K562 (cell line): ENCODE results near the gene DESI1. TPM values are rescaled to one million over a fixed set of nuclear protein-coding genes. Genes with fewer than 3 reads are reported as not detected.
A peak's percentile ranks its signal among the peaks of the same experiment; 100 is the strongest.

Experiments used
- ARID1B ChIP-seq: fragments of 450-650 bp; IDR thresholded peaks from 2 replicates; pipeline ENCODE4 v1.6.1; 2016; ENCODE audit warnings: antibody characterized with exemption, mild to moderate bottlenecking, inconsistent platforms
- ARID2 ChIP-seq: fragments of 450-650 bp; IDR thresholded peaks from 2 replicates; pipeline ENCODE4 v1.6.1; 2017; ENCODE audit warnings: antibody characterized with exemption, mild to moderate bottlenecking
- DNMT1 ChIP-seq: fragments of 450-650 bp; IDR thresholded peaks from 2 replicates; pipeline ENCODE4 v1.6.1; 2016; ENCODE audit warnings: antibody characterized with exemption, mild to moderate bottlenecking
- NFIC ChIP-seq: fragments of 450-650 bp; IDR thresholded peaks from 2 replicates; pipeline ENCODE4 v1.6.1; 2017; ENCODE audit warnings: mild to moderate bottlenecking, inconsistent platforms
- REST ChIP-seq, 2 experiments: fragments of 450-650 bp; formaldehyde crosslinking in 1 of 2; IDR thresholded peaks; 2 replicates each; pipeline versions ENCODE4 v1.4.0 to v1.6.1; 2014 to 2020; ENCODE audit warnings: mild to moderate bottlenecking in 2 of 2, borderline replicate concordance in 1 of 2, low read depth in 1 of 2
- RNF219 ChIP-seq: fragments of 250-450 bp; sonication (Bioruptor Pico); IDR thresholded peaks from 2 replicates; pipeline ENCODE4 v1.5.0; 2022; ENCODE audit warnings: mild to moderate bottlenecking
- TEAD1 ChIP-seq, 2 experiments: fragments of 450-650 bp in 1 of 2; sonication (generic) in 1 of 2; formaldehyde crosslinking; IDR thresholded peaks; 2 replicates each; pipeline versions ENCODE4 v1.4.0 to v1.8.0; 2020 to 2022; ENCODE audit warnings: mild to moderate bottlenecking in 2 of 2, missing genetic modification reagents in 1 of 2
- XRCC5 ChIP-seq: fragments of 200-400 bp; formaldehyde crosslinking; IDR thresholded peaks from 2 replicates; pipeline ENCODE4 v1.6.1; 2017; ENCODE audit warnings: low read depth, mild to moderate bottlenecking, low read length
- ZFP91 ChIP-seq: sonication (generic); formaldehyde crosslinking; IDR thresholded peaks from 2 replicates; pipeline ENCODE4 v1.8.0; 2022; ENCODE audit warnings: mild to moderate bottlenecking, missing genetic modification reagents
- ZFX ChIP-seq: sonication (generic); formaldehyde crosslinking; IDR thresholded peaks from 2 replicates; pipeline ENCODE4 v1.8.0; 2022; ENCODE audit warnings: mild to moderate bottlenecking, missing genetic modification reagents, moderate library complexity
- ZNF512 ChIP-seq: IDR thresholded peaks from 2 replicates; pipeline ENCODE4 v1.6.1; 2016; ENCODE audit warnings: missing genetic modification characterization, missing compliant biosample characterization
- polyA plus RNA-seq, 8 experiments: library from polyadenylated mRNA; depleted of rRNA in 4 of 8; stranded (reverse) in 5 of 8; unstranded in 3 of 8; fragments of >200 nt; fragmentation: Nextera tagmentation in 2 of 8; fragmentation: Illumina TruSeq in 1 of 8; extraction: Ambion mirVana in 2 of 8; extraction: Trizol in 1 of 8; gene quantifications; 2 replicates each; pipeline versions ENCODE4 v1.2.1 to v1.2.3, GENCODE V29; 2011 to 2014; ENCODE audit warnings: inconsistent platforms in 1 of 8, missing spikeins in 1 of 8
- total RNA-seq, 7 experiments: library from RNA; depleted of rRNA in 6 of 7; stranded (reverse); fragments of >200 nt in 6 of 7; fragmentation: Illumina TruSeq in 2 of 7; extraction: Trizol in 2 of 7; gene quantifications; 2 replicates each; pipeline versions ENCODE4 v1.2.1 to v1.2.3, GENCODE V29; 2011 to 2021; ENCODE audit warnings: low replicate concordance in 1 of 7

DESI1 gene
- total and polyA plus RNA-seq, 9 of the 15 experiments (the other 6 are each of a cell fraction or from before 2014, with no cell fraction given), result 7.2 to 45.9 (median 29.8) TPM

GRCh38 chr22:41576877-41577276 lies 44.0 kb downstream of the DESI1 start (continued):
- TF ChIP-seq REST (IDR thresholded peaks at IDR 0.05; ENCODE audit: borderline replicate concordance), result peak; percentile 86
- TF ChIP-seq REST (CRISPR knock-in tag; IDR thresholded peaks at IDR 0.05; ENCODE audit: low read depth), result no peak
- 0 out of 2 replicates have a peak, but pooled peaks have one; percentile 11 for TF ChIP-seq ARID1B
- 0 out of 4 replicates have a peak, but pooled peaks of 1 of the 2 experiments have one; percentile 27 for TF ChIP-seq TEAD1 (CRISPR knock-in tag; IDR thresholded peaks at IDR 0.05)
- peak; percentile 39; the same call in 1 of the 2 replicates for TF ChIP-seq NFIC
- TF ChIP-seq ARID2, result peak; percentile 52; the same call in 1 of the 2 replicates
- TF ChIP-seq DNMT1, result no peak
- TF ChIP-seq ZFP91 (CRISPR knock-in tag), result no peak
- peak; percentile 31; the same call in 1 of the 2 replicates for TF ChIP-seq XRCC5
- TF ChIP-seq RNF219 (CRISPR knock-in tag), result no peak
- peak; percentile 20; the same call in 1 of the 2 replicates for TF ChIP-seq ZFX
- TF ChIP-seq ZNF512 (tag), result no peak
